Stimulated activated CD8-positive, alpha-beta memory T cell treated with anti-CD3 and anti-CD28 coated beads, Interleukin-15, amount 100 ng/mL, for 48 hours (primary cell): ENCODE measurements around the gene CYP8B1.

Experiments used
- DNase-seq, 2 donors: peaks; one replicate each; pipeline ENCODE4 v3.0.0-alpha.2; 2020; ENCODE audit warnings: low read depth in 2 of 2

CYP8B1 gene

GRCh38 chr3:42875325-42876151 lies at the start of gene CYP8B1:
Gene CYP8B1 (minus strand): TSS chr3:42875879. CDS start chr3:42875816, 63 bp downstream.
- no peak for DNase-seq

DNA sequence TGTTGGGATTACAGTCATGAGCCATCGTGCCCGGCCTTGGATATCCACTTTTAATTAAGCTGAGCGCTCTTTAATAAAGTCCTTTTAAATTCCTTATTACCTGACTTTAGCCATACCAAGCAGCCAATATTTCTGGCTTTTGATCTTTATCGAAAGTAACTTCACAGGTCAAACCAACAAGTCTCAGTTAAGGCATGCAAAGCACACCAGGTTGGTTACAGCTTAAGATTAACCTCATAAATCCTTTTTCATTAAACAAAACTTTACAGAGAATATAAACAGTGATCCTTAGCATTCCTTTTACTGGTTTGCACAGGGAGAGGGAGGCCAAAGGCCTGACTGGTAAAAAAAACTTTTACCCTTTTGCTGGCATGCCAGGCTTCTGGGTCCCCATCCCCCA lies 47.9 kb upstream of the CYP8B1 start:
- DNase-seq = no peak

GRCh38 chr3:42914771-42915515 lies 39.3 kb upstream of the CYP8B1 start:
- no peak for DNase-seq

DNA sequence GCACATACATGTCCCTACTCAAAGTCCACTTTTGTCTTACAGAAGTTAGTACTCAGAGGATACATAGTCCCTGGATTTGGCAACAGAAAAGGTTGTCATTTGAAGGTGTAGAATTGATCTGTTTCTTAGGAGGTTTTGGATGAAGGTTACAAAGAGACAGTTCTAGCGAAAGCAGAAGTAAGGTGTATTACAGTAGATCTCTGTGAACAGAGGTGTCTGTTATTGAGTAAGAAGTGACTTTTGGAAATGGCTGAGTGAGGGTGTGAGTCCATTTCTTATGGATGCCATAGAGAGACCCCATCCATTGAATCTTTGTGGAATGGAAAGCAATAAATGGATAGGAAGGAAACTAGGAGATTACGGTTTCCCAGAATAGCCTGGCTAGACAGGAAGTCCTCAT lies 35.9 kb upstream of the CYP8B1 start:
- no peak for DNase-seq

DNA sequence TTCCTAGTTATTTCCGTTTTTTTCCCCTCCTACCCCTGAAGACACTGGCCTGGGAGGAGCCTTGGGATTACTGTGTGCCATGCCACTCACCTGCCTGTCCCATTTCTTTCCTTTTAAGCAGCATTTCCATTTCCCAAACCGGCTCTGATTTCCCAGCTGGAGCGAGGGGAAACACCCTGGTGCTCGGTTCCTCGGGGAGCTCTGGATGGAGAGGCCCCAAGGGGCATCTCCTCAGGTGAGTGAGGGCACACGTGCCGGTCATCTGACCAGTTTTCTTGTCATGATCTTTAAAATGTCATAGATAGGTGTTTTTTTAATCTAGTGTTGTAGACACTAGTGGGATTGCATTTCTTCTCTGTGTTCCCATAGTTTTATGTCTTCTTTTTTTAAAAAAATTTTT lies 33.0 kb upstream of the CYP8B1 start:
- DNase-seq = no peak

DNA sequence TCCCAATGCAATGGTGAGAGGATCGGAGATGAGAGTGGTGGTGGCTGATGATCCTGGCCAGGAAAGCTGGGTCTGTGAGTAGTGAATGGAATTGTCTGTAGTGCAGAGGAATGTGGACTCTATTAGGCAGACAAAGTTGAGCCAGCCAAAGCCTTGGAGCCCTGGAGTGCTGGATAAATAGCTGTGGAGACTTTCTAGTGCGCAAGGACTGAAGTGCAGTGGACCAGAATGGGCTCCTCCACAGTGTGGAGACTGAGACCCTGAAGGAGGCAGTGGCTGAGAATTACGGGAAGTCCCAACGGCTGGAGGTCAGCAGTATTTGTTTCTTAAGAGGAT lies 31.1 kb upstream of the CYP8B1 start:
- no peak for DNase-seq

- peak in 1 of 2 donors; percentile 4 for DNase-seq
Measured at GRCh38 chr3:42906070-42906847, 30.6 kb upstream of the CYP8B1 start, which contains the start of gene ZNF662. Gene ZNF662 (plus strand): TSS chr3:42906142. CDS start chr3:42908115, 1,973 bp downstream.

DNA sequence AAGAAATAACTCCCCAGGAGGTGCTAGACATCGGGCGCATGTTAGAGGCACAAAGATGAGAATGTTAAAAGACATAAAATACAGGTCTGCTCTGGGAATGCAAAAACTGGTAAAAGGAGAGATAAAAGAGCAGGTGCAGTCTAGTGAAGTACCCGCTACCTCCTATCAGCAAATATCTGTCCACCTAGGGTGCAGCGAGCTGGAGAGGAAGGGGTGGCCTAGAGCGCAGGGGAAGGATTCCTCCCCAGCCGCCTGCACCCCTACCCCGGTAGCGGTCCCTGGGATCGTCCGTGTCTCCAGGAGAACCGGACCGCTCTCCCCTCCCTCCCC lies 30.0 kb upstream of the CYP8B1 start:
- no peak for DNase-seq

DNA sequence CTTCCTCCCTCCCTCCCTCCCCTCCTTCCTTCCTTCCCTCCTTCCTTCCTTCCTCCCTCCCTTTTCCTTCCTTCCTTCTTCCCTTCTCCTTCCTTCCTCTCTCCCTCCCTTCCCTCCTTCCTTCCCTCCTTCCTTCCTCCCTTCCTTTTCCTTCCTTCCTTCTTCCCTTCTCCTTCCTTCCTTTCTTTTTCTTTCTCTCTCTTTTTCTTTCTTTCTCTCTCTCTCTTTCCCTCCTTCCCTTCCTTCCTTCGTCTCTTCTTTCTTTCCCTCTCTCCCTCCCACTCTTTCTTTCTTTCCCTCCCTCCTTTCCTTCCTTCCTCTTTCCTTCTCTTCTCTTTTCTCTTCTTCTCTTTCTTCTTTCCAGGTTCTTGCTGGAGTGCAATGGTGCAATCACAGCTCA lies 28.4 kb upstream of the CYP8B1 start:
- no peak for DNase-seq

GRCh38 chr3:42902257-42902656 lies 26.6 kb upstream of the CYP8B1 start:
- no peak for DNase-seq

- no peak for DNase-seq
Measured at GRCh38 chr3:42901073-42901415, 25.4 kb upstream of the CYP8B1 start.

DNA sequence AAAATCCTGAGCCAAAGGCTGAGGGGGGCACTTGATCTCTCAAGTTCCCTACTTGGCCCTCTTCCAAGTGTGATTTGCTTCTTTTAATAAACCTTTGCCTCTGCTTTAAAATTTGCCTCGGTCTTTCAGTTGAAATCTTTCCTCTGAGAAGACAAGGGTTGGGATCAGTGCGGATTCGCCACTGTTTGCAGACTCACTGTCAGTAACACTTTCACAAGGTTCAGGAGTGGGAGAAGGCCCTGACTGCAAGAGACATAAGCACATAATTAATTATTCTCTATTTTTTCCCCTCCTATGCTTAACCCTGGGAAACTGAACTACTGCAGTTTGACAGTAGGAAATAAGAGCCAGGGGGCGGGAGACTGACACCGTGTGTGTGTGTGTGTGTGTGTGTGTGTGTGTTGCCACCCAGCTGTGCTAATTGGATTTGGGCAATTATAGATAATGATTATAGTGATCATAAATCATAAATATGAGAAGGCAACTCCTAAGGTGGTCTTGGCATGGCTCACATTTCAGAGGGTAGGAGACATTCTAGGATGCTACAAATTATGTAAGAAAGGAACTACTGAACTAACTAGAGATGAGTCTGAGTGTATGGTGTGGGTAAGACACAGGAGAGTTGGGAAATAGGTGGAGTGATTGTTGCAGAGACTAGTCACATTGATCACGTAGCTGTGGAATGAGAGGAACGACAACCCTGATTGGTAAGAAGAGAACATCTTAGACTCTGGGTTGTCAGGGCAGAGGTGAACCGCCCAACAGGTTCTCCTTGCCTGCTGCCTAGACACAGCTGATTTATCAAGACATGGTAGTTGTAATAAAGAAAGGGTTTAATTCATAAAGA lies 24.8 kb upstream of the CYP8B1 start:
- no peak for DNase-seq

- DNase-seq = no peak
Measured at GRCh38 chr3:42898896-42899675, 23.4 kb upstream of the CYP8B1 start.

GRCh38 chr3:42895580-42895868 lies 19.8 kb upstream of the CYP8B1 start:
- DNase-seq = no peak

GRCh38 chr3:42894698-42895579 lies 19.3 kb upstream of the CYP8B1 start:
- no peak for DNase-seq

GRCh38 chr3:42892807-42893206 lies 17.1 kb upstream of the CYP8B1 start:
- DNase-seq = no peak

DNA sequence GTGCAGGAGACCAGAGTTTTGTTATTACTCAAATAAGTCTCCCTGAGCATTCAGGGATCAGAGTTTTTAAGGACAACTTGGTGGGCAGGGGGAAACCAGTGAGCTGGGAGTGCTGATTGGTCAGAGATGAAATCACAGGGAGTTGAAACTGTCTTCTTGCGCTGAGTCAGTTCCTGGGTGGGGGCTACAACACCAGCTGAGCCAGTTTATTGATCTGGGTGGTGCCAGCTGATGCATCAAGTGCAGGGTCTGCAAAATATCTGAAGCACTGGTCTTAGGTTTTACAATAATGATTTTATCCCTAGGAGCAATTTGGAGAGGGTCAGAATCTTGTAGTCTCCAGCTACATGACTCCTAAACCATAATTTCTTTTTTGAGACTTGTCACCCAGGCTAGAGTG lies 16.5 kb upstream of the CYP8B1 start:
- no peak for DNase-seq

- DNase-seq = no peak
Measured at GRCh38 chr3:42891042-42891441, 15.4 kb upstream of the CYP8B1 start.

- no peak for DNase-seq
Measured at GRCh38 chr3:42887084-42887483, 11.4 kb upstream of the CYP8B1 start.

GRCh38 chr3:42886294-42886822 lies 10.7 kb upstream of the CYP8B1 start:
- no peak for DNase-seq
